Activated T-cell treated with anti-CD3 and anti-CD28 coated beads for 48 hours (primary cell): ENCODE data around the gene COG1.

Experiments
- DNase-seq: peaks from one replicate; pipeline ENCODE4 v3.0.0-alpha.2; 2020; ENCODE audit warnings: low read depth

COG1 gene

DNA sequence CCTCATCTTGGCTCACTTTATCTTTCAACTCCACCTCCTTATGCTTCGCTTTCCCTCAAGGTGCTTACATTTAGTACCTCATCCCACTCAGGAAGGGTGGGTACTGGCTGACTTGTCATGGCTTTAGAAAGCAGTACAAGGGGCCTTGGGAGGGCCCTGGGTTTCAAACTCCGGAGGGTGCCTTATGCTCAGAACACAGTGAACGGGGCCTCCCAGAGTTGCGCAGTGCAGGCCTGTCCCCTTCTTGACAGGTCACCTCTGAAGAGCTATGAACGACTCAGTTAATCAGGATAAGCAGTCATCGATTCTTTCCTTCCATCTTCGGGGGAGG, 6.0 kb downstream of the COG1 start:
- DNase-seq = no peak

DNA sequence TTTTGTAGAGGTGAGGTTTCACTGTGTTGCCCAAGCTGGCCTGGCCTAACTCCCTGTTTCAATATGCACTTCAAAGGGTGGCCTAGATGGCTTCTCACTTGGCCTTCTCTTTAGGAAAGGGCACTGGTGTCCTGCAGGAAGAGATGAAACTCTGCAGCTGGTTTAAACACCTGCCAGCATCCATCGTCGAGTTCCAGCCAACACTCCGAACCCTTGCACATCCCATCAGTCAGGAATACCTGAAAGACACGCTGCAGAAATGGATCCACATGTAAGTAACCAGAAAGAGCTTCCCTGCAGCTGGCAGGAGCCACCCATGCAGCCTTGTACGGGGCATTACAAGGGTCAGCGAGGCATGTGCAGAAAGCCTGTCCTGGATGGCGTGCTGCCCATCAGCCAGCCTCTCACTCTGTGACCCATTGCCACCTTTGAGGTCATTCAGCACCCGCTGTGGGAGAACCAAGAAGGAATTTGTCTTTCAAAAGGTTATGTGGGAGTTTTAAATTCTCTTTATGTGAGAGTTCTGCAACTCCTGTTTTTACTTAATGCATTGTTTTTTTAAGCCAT, 7.0 kb downstream of the COG1 start:
- no peak for DNase-seq

- no peak for DNase-seq
Observed at GRCh38 chr17:73200476-73200875, 7.6 kb downstream of the COG1 start.

GRCh38 chr17:73201215-73202069, 8.6 kb downstream of the COG1 start:
- DNase-seq = no peak

GRCh38 chr17:73203135-73203787, 10.4 kb downstream of the COG1 start:
- DNase-seq = no peak

DNA sequence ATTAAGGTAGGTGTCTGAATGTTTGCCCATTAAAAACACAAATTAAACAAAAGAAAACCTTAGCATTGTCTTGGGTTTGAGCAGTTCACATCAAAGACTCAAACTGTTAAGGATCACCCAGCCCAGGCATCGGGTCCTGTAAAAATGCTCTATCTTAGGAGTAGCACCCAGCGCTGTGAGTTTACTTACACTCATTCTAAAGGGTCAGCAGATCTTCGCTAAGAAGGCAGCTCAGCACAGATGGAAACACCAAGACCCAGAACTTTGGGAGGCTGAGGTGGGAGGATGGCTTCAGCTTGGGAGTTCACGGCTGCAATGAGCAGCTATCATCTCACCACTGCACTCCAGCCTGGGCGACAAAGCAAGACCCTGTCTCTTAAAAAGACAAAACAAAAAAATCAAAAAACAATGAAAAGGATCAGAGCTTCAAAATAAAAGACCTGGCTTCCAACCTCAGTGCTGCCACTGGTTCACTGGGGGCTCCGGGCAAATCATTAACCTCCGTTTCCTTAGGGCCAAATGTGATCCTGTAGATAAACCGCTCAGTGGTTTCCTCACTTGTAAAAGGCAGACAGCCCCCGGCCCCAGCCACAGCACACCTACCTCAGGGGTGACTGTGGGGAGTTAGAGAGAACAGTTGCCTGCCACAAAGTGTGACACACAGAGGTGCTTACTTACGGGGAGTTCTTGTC, 11.1 kb downstream of the COG1 start:
- DNase-seq = no peak

DNA sequence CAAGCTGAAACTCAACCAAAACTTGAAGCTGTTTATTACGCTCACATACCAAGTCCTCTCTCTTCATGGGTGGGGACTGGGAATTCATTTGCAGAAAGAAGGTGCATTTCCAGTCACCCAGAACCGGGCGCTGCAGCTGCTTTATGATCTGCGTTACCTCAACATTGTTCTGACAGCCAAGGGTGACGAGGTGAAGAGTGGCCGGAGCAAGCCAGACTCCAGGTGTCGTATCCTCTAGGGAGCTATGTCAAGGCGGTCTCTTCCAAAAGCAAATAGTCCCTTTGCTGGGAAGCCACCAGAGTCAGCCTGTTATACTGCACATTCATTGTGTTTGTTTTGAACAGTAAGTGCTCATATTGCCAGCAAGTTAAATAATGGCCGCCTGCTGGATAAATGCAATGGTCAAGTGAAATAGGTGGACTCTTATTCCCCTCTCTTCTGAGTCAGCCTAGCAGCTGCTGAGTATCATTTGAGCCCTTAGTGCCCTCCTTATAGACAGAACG, 12.7 kb downstream of the COG1 start:
- DNase-seq = no peak

- DNase-seq = no peak
Observed at GRCh38 chr17:73208139-73208827, 15.4 kb downstream of the COG1 start.

GRCh38 chr17:73209436-73209835, 16.6 kb downstream of the COG1 start:
- no peak for DNase-seq

DNA sequence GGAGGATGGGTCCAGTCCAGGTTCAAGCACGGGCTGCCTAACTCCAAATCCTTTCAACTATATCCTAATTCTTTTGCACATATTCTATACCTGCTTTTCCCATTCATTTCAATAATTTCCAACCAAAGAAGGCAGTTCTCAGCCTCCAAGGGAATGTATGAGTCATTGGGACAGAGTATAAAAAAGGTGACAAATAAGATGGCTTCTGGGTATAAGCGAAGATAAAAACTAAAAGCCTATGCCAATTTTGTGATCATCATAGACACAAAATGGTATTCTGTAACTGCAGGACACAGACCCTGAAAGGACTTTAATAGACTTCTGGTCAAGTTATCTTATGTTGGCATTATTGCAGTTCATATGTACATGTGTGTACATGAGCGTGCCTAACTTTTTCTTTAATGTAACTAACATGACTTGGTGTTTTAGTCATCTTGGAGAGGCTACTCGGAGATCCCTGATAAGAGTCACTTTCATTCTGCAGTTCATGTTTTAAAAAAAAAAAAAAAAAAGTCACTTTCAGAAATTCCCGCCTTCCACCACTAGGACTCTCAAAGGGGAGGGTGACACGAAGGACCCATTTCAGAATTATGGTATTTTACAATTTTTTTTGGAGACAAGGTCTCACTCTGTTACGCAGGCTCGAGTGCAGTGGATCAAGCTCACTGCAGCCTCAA, 17.3 kb downstream of the COG1 start:
- DNase-seq = no peak

- no peak for DNase-seq
Observed at GRCh38 chr17:73211745-73212144, 18.9 kb downstream of the COG1 start.

- no peak for DNase-seq
Observed at GRCh38 chr17:73214008-73214407, 21.2 kb downstream of the COG1 start.

DNA sequence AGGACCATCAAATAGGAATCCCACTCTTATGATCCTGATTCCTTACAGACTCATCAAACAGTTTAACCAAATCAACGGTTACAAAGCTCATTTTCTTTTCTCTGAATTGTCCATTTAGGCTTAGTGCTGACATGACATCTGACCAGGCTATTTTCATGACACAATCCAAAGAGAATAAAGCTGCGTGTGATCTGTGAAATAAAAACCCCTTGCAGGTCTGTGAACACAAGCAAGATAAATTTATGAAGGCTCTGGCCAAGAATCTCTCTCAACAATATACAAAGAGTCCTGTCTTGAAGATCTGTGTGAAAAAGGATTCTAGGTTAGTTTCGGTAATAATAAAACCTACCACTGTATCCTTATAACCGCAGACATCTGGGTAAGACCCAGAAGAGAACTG, 22.0 kb downstream of the COG1 start:
- DNase-seq = no peak

GRCh38 chr17:73215447-73215846, 22.6 kb downstream of the COG1 start:
- DNase-seq = no peak

DNA sequence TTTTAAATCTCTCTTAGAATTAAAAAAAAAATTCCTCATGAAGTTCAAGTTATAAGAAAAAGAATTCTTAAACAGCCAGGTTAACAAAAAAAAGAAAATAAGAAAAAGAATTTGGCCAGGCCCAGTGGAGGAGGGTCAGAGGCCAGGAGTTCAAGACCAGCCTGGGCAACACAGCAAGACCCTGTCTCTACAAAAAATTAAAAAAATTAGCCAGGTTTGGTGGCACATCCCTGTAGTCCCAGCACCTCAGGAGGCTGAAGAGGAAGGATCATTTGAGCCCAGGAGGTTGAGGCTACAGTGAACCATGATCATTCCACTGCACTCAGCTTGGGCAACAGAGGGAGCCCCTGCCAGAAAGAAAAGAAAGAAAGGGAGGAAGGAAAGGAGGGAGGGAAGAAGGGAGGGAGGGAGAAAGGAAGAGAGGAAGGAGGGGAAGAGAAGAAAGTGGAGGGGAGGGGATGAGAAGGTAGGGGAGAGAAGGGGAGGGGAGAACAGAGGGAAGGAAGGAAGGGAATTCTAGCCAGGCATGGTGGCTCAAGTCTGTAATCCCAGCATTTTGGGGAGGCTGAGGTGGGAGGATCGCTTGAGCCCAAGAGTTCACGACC, 30.9 kb downstream of the COG1 start:
- DNase-seq = no peak

DNA sequence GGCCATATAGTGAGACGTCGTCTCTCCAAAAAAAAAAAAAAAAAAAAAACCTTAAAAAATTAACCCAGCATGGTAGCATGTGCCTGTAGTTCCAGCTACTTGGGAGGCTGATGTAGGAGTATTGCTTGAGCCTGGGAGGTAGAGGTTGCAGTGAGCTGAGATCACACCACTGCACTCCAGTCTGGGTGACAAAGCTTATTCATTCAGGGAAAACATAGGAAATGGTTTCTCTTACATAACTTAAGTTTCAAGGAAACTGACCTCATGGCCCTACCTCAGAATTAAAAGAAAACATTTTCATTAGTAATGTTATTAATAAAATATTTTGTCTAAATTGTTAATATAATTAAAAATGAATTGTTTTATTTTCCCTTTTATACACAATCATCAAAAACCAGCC, 31.4 kb downstream of the COG1 start:
- DNase-seq = no peak

DNA sequence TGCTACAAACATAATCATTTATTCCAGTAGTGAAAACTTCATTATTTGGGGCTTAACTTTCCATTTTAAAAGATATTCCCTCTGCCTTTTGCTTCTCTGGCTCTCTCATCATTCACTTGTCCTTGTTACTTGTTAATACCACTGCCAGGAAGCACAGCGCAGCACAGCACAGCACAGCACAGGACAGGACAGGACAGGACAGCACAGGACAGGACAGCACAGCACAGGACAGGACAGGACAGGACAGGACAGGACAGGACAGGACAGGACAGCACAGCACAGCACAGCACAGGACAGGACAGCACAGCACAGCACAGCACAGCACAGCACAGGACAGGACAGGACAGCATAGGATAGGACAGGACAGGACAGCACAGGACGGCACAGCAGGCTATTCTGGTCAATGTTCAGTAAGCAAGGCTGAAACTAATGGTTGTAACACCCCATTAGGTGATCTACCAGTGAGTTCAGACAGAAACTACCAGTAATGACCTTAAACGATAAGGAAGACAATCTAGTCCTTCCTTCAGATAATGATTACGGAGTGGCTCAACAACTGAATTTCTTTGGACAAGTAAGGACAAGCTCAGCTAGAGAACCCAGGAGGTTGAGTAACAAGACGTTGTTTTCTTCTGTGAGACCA, 31.9 kb downstream of the COG1 start:
- DNase-seq = no peak

DNA sequence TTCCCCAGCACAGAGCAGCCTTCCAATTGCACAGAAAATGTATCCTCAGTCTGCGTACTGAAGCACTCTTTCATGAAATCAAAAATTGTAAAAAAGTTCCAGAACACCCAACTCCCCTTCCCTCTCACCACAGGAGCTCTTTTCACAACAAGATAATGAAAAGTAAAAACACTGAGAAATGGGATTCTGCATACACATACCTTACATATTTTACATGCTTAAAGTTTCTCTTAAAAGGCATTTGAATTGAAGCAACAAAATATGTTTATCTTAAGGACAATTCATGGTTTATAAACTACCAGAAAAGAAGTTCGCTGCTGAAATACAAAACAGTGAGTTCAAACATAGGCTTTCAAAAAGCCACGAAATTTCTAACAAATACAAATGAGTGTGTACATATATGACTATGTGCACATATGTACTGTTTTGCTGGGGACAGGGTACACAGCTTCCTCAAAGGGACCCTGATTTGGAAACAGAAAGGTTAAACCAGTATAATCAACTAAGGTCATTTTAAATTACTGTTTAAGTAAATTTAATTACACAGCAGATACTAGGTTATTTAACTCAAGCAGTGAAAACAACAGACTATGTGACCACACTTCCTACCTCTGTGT, 33.8 kb downstream of the COG1 start:
- DNase-seq = no peak

DNA sequence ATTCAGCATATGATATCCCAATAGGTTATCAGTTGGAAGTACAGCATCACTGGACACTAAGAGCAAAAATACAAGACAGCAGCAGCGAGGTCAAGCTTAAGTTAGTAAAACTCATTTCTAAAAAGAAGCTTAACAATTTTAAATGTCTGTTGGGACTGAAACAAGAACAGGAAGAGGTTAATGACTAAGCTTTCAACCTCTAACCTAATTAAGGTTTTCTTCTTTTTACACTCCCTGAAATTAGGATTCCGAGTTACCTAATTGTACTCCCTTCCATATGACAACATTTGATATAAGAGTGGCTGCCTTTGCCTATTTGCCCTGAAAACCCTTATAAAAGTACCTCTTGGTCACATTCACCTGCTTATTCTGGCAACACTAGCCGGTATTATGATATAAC, 34.5 kb downstream of the COG1 start:
- no peak for DNase-seq

DNA sequence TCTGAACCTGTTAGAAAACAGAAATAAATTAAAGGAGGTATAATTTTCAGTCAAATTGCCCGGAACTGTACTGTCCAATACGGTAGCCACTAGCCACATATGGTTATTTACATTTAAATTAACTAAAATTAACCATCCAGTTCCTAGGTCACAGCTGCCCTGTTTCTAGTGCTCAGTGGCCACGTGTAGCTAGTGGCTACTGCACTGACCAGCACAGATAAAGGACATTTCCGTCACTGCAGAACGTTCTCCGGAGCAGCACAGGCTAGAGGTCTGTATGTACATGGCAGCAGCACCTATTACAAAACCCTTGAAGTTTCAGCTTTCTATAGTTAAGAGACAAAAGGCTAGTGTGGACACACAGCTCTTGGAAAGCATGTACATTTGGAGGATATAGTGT, 35.1 kb downstream of the COG1 start:
- DNase-seq = no peak
